H1 (cell line): ENCODE data around the gene PRPF40B. TPM values are rescaled to one million over a fixed set of nuclear protein-coding genes. Genes with fewer than 3 reads are reported as not detected.

Experiments used
- CTCF ChIA-PET: fragments of 300-600 bp; sonication (Branson Sonifier 250); formaldehyde crosslinking; loops from one replicate; lab custom pipeline; 2021; ENCODE audit not compliant: partially characterized antibody; lab: Charles Lee
- POLR2A ChIA-PET: fragments of 300-600 bp; sonication (Branson Sonifier 250); formaldehyde crosslinking; loops from one replicate; lab custom pipeline; 2021; ENCODE audit warnings: inconsistent platforms; ENCODE audit not compliant: partially characterized antibody; lab: Charles Lee
- DNase-seq, 2 experiments: peaks; one replicate each; pipeline versions ENCODE4 v3.0.0 to v3.0.0-alpha.2; 2010 to 2022; ENCODE audit warnings: low spot score in 2 of 2, low read depth in 1 of 2, mixed read lengths in 1 of 2
- FAIRE-seq: peaks from 2 replicates; lab custom pipeline; 2011; peaks lifted over from hg19 to GRCh38; lab: Jason Lieb, UNC
- H2AFZ ChIP-seq: 2 replicates; pipeline ENCODE4 v1.8.1; 2012; ENCODE audit warnings: low read length, inconsistent platforms
- H2AK5ac ChIP-seq: 2 replicates; pipeline ENCODE4 v1.6.1; 2013; ENCODE audit warnings: low read depth, low read length
- H2BK120ac ChIP-seq: replicated peaks from 2 replicates; pipeline ENCODE3; 2013; ENCODE audit warnings: low read depth, low read length, inconsistent platforms
- H2BK12ac ChIP-seq: 2 replicates; pipeline ENCODE4 v1.6.1; 2013; ENCODE audit warnings: low read depth, low read length
- H2BK15ac ChIP-seq: 2 replicates; pipeline ENCODE4 v1.6.1; 2013; ENCODE audit warnings: low read length
- H2BK20ac ChIP-seq: 2 replicates; pipeline ENCODE4 v1.6.1; 2013; ENCODE audit warnings: low read length
- H2BK5ac ChIP-seq: 2 replicates; pipeline ENCODE4 v1.6.1; 2013; ENCODE audit warnings: low read depth, low read length
- H3K14ac ChIP-seq: 2 replicates; pipeline ENCODE4 v1.6.1; 2013; ENCODE audit warnings: inconsistent platforms; ENCODE audit not compliant: insufficient read length
- H3K18ac ChIP-seq: 2 replicates; pipeline ENCODE4 v1.6.1; 2013; ENCODE audit warnings: low read length; ENCODE audit errors: extremely low read depth
- H3K23ac ChIP-seq: 2 replicates; pipeline ENCODE4 v1.6.1; 2013; ENCODE audit warnings: inconsistent platforms; ENCODE audit not compliant: insufficient read length
- H3K23me2 ChIP-seq: 2 replicates; pipeline ENCODE4 v1.6.1; 2013; ENCODE audit warnings: low read depth, low read length
- H3K27ac ChIP-seq: 2 replicates; pipeline ENCODE4 v1.6.1; 2011; ENCODE audit warnings: low read depth, low read length, inconsistent platforms
- H3K27me3 ChIP-seq, 4 experiments: replicated peaks in 1 of 4; 1 replicate in 1 of 4; 2 replicates in 3 of 4; pipeline versions ENCODE4 v1.6.1 to v1.8.1; 2011 to 2013; ENCODE audit warnings: low read length in 3 of 4, mild to moderate bottlenecking in 3 of 4, inconsistent platforms in 2 of 4, mixed read lengths in 2 of 4, moderate library complexity in 1 of 4; ENCODE audit not compliant: control insufficient read depth in 3 of 4, insufficient read depth in 3 of 4; ENCODE audit errors: extremely low read depth in 1 of 4
- H3K36me3 ChIP-seq, 4 experiments: 2 replicates each; pipeline versions ENCODE4 v1.6.1 to v1.8.1; 2011 to 2013; ENCODE audit warnings: mild to moderate bottlenecking in 4 of 4, low read length in 3 of 4, moderate library complexity in 2 of 4, control low read depth in 1 of 4, inconsistent platforms in 1 of 4; ENCODE audit not compliant: insufficient read depth in 4 of 4, control insufficient read depth in 2 of 4
- H3K4ac ChIP-seq: replicated peaks from 2 replicates; pipeline ENCODE3; 2013; ENCODE audit warnings: low read length, low read depth, mixed read lengths, inconsistent platforms; ENCODE audit not compliant: insufficient read length
- H3K4me1 ChIP-seq, 4 experiments: replicated peaks in 1 of 4; 1 replicate in 1 of 4; 2 replicates in 3 of 4; pipeline versions ENCODE4 v1.6.1 to v1.8.1; 2011 to 2013; ENCODE audit warnings: low read length in 3 of 4, inconsistent platforms in 2 of 4, mixed read lengths in 1 of 4; ENCODE audit not compliant: insufficient read depth in 4 of 4, control insufficient read depth in 3 of 4
- H3K4me2 ChIP-seq, 2 experiments: 2 replicates each; pipeline versions ENCODE4 v1.6.1 to v1.8.1; 2011 to 2013; ENCODE audit warnings: low read depth in 2 of 2, low read length in 2 of 2, control low read depth in 1 of 2, inconsistent platforms in 1 of 2, mild to moderate bottlenecking in 1 of 2; ENCODE audit not compliant: insufficient read depth in 1 of 2
- H3K4me3 ChIP-seq, 4 experiments: fragments of 200-600, 300-600 bp in 1 of 4; sonication (generic), shearing (Covaris generic), sonication (Bioruptor Twin) in 1 of 4; 2 replicates each; pipeline versions ENCODE4 v1.5.1 to v1.8.1; 2011 to 2016; ENCODE audit warnings: low read length in 4 of 4, low read depth in 3 of 4, control low read depth in 2 of 4, inconsistent platforms in 2 of 4, mild to moderate bottlenecking in 2 of 4, mixed read lengths in 1 of 4, moderate library complexity in 1 of 4; ENCODE audit not compliant: insufficient read depth in 2 of 4; ENCODE audit errors: extremely low read depth in 1 of 4
- H3K56ac ChIP-seq: replicated peaks from 2 replicates; pipeline ENCODE3; 2013; ENCODE audit warnings: low read depth, mild to moderate bottlenecking, mixed read lengths, low read length, inconsistent platforms; ENCODE audit not compliant: insufficient read length
- H3K79me1 ChIP-seq: 2 replicates; pipeline ENCODE4 v1.6.1; 2013; ENCODE audit warnings: low read depth, low read length, control low read depth
- H3K79me2 ChIP-seq, 2 experiments: 2 replicates each; pipeline versions ENCODE4 v1.6.1 to v1.8.1; 2012 to 2013; ENCODE audit warnings: low read length in 2 of 2, mild to moderate bottlenecking in 2 of 2, inconsistent platforms in 1 of 2; ENCODE audit not compliant: insufficient read depth in 2 of 2, control insufficient read depth in 1 of 2
- H3K9ac ChIP-seq, 4 experiments: replicated peaks in 1 of 4; 1 replicate in 1 of 4; 2 replicates in 3 of 4; pipeline versions ENCODE4 v1.6.1 to v1.8.1; 2011 to 2013; ENCODE audit warnings: low read depth in 3 of 4, low read length in 3 of 4, control low read depth in 2 of 4, mild to moderate bottlenecking in 2 of 4, moderate library complexity in 2 of 4, inconsistent platforms in 1 of 4; ENCODE audit errors: extremely low read depth in 1 of 4
- H3K9me3 ChIP-seq, 2 experiments: 2 replicates each; pipeline versions ENCODE4 v1.6.1 to v1.8.1; 2012 to 2013; ENCODE audit warnings: mild to moderate bottlenecking in 2 of 2, moderate library complexity in 2 of 2, control low read depth in 1 of 2, inconsistent platforms in 1 of 2, low read depth in 1 of 2, low read length in 1 of 2, mixed read lengths in 1 of 2; ENCODE audit not compliant: insufficient read depth in 2 of 2
- H4K20me1 ChIP-seq, 2 experiments: replicated peaks in 1 of 2; 2 replicates each; pipeline versions ENCODE3 to v1.8.1; 2011 to 2013; ENCODE audit warnings: inconsistent platforms in 2 of 2, low read length in 2 of 2, mild to moderate bottlenecking in 1 of 2; ENCODE audit not compliant: insufficient read depth in 2 of 2, control insufficient read depth in 1 of 2
- H4K5ac ChIP-seq: 2 replicates; pipeline ENCODE4 v1.6.1; 2013; ENCODE audit warnings: low read length, low read depth, mixed read lengths, inconsistent platforms; ENCODE audit not compliant: insufficient read length
- H4K8ac ChIP-seq: 2 replicates; pipeline ENCODE4 v1.8.0; 2013; ENCODE audit warnings: mild to moderate bottlenecking, moderate library complexity, low read length, inconsistent platforms; ENCODE audit not compliant: insufficient read depth; ENCODE audit errors: extremely low read depth
- H4K91ac ChIP-seq: replicated peaks from 2 replicates; pipeline ENCODE3; 2013; ENCODE audit warnings: low read length, mixed read lengths, inconsistent platforms; ENCODE audit not compliant: insufficient read length
- BACH1 ChIP-seq: IDR thresholded peaks from 2 replicates; pipeline ENCODE4 v1.6.1; 2012; ENCODE audit warnings: low read length, improper control_type of control experiment
- CBX8 ChIP-seq: fragments of 300-800, 300-1000 bp; sonication (generic); IDR thresholded peaks from 2 replicates; pipeline ENCODE4 v1.7.1; 2016; ENCODE audit warnings: low read depth, low read length, borderline replicate concordance
- CEBPB ChIP-seq: IDR thresholded peaks from 2 replicates; pipeline ENCODE4 v1.6.1; 2012; ENCODE audit warnings: low read depth, low read length
- GTF2F1 ChIP-seq: IDR thresholded peaks from 2 replicates; pipeline ENCODE4 v1.6.1; 2012; ENCODE audit warnings: low read depth, low read length, improper control_type of control experiment, borderline replicate concordance
- KDM5A ChIP-seq: fragments of 200-600 bp; IDR thresholded peaks from 2 replicates; pipeline ENCODE4 v1.7.1; 2012; ENCODE audit warnings: mild to moderate bottlenecking, low read length, inconsistent platforms, mixed read lengths
- NRF1 ChIP-seq: IDR thresholded peaks from 2 replicates; pipeline ENCODE4 v1.6.1; 2011; ENCODE audit warnings: mild to moderate bottlenecking, low read depth, low read length, improper control_type of control experiment
- POLR2AphosphoS5 ChIP-seq: IDR thresholded peaks from 2 replicates; pipeline ENCODE4 v1.6.1; 2011; ENCODE audit warnings: low read depth, low read length
- SIRT6 ChIP-seq: IDR thresholded peaks from one replicate; pipeline ENCODE4 v1.7.1; 2012; ENCODE audit warnings: low read length, inconsistent platforms
- TEAD4 ChIP-seq: IDR thresholded peaks from 2 replicates; pipeline ENCODE4 v1.6.1; 2012; ENCODE audit warnings: low read depth, low read length, inconsistent platforms, mixed read lengths
- USF2 ChIP-seq: IDR thresholded peaks from 2 replicates; pipeline ENCODE4 v1.6.1; 2011; ENCODE audit warnings: low read length, improper control_type of control experiment
- YY1 ChIP-seq: IDR thresholded peaks from 2 replicates; pipeline ENCODE4 v1.6.1; 2011; ENCODE audit warnings: low read depth, mild to moderate bottlenecking, low read length
- WGBS, 2 experiments: shearing (Covaris generic) in 1 of 2; methylation state at CpG; one replicate each; pipeline versions ENCODE4 v1.1.6 to v1.1.7; 2013 to 2015; ENCODE audit warnings: low lambda C conversion rate in 2 of 2, mixed read lengths in 2 of 2, inconsistent platforms in 1 of 2, low coverage in 1 of 2, missing lambda C conversion rate in 1 of 2; ENCODE audit not compliant: insufficient replicate concordance in 2 of 2, insufficient coverage in 1 of 2, insufficient read length in 1 of 2; ENCODE audit errors: extremely low coverage in 1 of 2, missing lambda C conversion rate in 1 of 2; 5-methylcytosine and 5-hydroxymethylcytosine counted together
- polyA plus RNA-seq, 7 experiments: library from polyadenylated mRNA; depleted of rRNA in 3 of 7; stranded (reverse) in 5 of 7; unstranded in 2 of 7; fragments of >200 nt in 5 of 7; fragments of 200-250 nt in 2 of 7; gene quantifications; 1 replicate in 5 of 7; 2 replicates in 1 of 7; 4 replicates in 1 of 7; pipeline versions ENCODE4 v1.2.1 to v1.2.3, GENCODE V29; 2011 to 2013; ENCODE audit warnings: missing spikeins in 2 of 7, mixed read lengths in 2 of 7
- total RNA-seq: library from RNA; stranded (reverse); fragmentation: NEBNext Ultra II Directional; extraction: Animal tissue kit (Norgen Biotek cat#: 25700); gene quantifications from 2 replicates; pipeline ENCODE4 v1.2.1, GENCODE V29; 2021

The PRPF40B gene
- total and polyA plus RNA-seq, 2 of the 8 experiments (the other 6 are each of a cell fraction or from before 2014, with no cell fraction given), result 14.4 to 24.4 TPM

GRCh38 chr12:49672301-49673217, 49.2 kb downstream of the PRPF40B start:
- DNase-seq (no peak), FAIRE-seq (no peak)
- TF ChIP-seq POLR2AphosphoS5, result no peak
- no peak for TF ChIP-seq BACH1
- TF ChIP-seq NRF1, result no peak
- no peak for TF ChIP-seq CEBPB
- no peak for TF ChIP-seq USF2
- no peak for TF ChIP-seq GTF2F1
- no peak for TF ChIP-seq SIRT6
- no peak for TF ChIP-seq TEAD4
- TF ChIP-seq YY1, result no peak
- TF ChIP-seq KDM5A, result no peak
- no peak for TF ChIP-seq CBX8

More at GRCh38 chr12:49672301-49673217, 49.2 kb downstream of the PRPF40B start:
- Histone ChIP-seq H2BK5ac (peak overlapping the region; percentile 27; the same call in 1 of the 2 replicates), H2BK20ac (no peak overlapping the region), H3K9ac (no peak overlapping the region), H3K56ac (no peak overlapping the region), H3K4me2 (no peak overlapping the region; a peak in 1 of 4 replicates), H3K9me3 (no peaks in the 10 kb centered on the region), H3K79me2 (peaks cover 0 to 23% of the 10 kb centered on the region in 2 experiments; a peak in 1 of 4 replicates), H2BK12ac (peak overlapping the region; percentile 2; the same call in 1 of the 2 replicates), H3K4me1 (peaks cover 3 to 7% (median 6%) of the 10 kb centered on the region in 4 experiments), H4K91ac (peak overlapping the region; percentile 35), H2AK5ac (peak overlapping the region; percentile 18; the same call in 1 of the 2 replicates), H3K4me3 (no peak overlapping the region), H3K79me1 (peaks cover 4% of the 10 kb centered on the region; the same call in 1 of the 2 replicates), H3K27me3 (no peaks in the 10 kb centered on the region), H3K27ac (no peak overlapping the region; the same call in 1 of the 2 replicates), H2BK120ac (no peak overlapping the region), H4K20me1 (peaks cover 0 to 5% of the 10 kb centered on the region in 2 experiments), H3K4ac (no peak overlapping the region), H2AFZ (no peak overlapping the region), H3K36me3 (no peaks in the 10 kb centered on the region), H4K5ac (no peak overlapping the region), H3K23ac (no peak overlapping the region), H3K18ac (no peak overlapping the region), H3K23me2 (no peaks in the 10 kb centered on the region), H2BK15ac (peak overlapping the region; percentile 75), H4K8ac (peak overlapping the region; percentile 74), H3K14ac (no peak overlapping the region)
- POLR2A ChIA-PET, result interaction anchor here (0.6 to 4.4 kb wide), 10 partner anchors 9 to 350 kb away, joined by 3 to 36 read pairs (median 4); partner anchors contain the start of genes TMBIM6 and TROAP
- WGBS, 2 experiments, result 85% methylated on average over 5 of the region's 5 CpGs; no CpG with 5 or more reads in 1 of the 2 experiments
- CTCF ChIA-PET, result interaction anchor here (0.7 to 4.7 kb wide), 16 partner anchors 8 to 318 kb away, joined by 3 to 38 read pairs (median 6); partner anchors contain the start of gene TMBIM6
